NCI-H1092 (cell line): ENCODE measurements around the gene AHCYL2.
"Not testable (repeated sequence)": the region's sequence is repeated elsewhere in the genome, so short reads cannot be mapped to it uniquely, and the experiment has no call there.

Experiments used
- DNase-seq: peaks from one replicate; lab custom pipeline; 2025; lab: John Stamatoyannopoulos, UW

AHCYL2 gene

DNA sequence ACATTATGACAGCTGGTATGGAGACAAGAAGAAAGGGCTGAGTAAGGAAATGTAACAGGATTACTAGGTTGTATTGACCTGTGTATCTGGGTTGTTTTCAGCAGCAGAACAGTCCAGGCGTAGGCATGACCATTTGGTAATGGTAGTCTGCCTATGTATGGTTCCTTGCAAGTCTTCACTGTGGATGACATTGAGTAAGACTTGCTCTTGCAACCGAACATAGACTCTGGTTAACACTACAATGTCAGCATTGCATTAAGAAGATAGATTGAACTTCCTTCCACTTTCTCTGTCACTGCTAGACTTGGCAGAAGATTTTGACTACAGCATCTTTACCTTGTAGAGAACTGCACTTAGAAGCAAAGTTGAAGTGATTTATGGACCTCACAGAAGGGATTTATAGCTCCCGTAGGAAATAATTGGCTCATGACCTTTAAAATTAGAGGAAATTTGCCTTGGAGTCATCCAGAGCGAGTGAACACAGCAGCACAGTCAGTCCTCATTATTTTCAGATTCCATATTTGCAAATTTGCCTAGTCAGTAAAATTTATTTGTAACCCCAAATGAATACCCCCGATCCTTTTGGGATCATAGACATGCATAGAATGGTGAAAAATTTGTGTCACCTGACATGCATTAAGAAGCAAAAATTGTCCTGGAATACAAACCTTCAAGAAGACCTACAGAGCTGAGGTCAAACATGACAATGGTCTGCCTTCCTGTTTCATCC, 129.8 kb downstream of the AHCYL2 start:
- DNase-seq: no peak

DNA sequence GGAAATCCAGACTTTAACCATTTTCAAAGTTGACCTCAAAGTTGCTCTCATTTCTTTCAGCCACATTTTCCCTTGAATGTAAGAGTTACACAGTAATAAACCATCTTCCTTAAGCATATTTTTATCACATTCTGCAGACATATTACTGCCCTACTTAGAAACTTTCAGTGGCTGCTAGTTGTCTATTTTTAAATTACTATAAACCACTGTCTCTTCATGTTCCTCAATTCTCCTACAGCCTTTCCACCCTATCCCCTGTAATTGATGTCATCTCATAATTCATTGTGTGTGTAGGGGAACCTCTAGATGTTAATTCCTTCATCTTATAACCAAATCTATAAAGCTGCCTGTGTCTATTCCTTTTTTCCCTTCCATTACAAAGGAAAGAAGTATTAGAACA, 131.3 kb downstream of the AHCYL2 start:
- no peak for DNase-seq

DNA sequence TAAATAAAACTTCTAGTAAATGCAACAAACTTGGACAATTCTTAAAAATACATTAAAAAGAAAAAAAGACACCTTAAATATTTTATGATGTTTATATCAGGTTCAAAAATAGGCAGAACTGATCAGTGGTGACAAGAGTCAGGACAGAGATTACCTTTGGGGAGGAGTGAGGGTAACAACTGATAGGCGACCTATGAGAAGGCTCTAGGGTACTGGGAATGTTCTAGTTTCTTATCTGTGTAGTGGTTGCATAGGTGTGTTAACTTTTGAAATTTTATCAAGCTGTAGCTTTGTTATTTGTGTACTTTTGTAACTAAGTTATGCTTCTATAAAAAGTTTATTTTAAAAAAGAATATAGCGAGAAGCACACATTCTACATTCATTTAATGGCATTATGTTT, 134.3 kb downstream of the AHCYL2 start:
- DNase-seq: no peak

DNA sequence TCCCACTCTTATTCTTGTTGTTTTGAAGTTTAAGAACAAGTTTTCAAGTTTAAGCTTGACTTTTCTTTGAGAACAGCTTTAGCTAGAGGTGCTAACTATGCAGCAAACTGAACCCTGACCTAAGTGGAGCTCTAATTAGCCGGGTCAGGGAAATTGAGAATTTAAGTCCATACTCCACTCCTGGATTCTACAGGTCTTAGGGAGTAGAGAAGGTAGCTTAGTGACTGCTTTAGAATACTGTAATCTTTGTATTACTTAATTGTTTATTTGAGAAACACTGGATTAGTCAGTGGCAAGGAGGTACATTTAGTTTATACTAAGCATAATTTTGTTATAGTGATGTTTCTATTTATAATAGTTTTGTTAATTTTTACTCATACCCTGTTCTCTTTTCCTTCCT, 134.8 kb downstream of the AHCYL2 start:
- no peak for DNase-seq

DNA sequence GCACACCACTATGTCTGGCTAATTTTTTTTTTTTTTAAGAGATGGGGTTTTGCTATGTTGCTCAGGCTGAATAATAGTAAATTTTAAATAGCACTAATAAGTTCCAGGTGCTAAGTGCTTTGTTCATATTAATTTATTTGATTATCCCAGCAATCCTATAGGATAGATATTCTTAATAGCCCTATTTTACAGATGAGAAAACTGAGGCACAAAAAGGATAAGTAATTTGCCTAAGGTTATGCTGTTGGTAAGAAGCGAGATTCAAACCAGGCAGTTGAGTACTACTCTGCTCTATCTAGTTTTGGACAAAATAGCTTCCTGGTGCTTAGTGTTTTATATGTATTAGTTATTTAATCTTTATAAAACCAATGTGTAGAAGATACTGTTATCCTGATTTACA, 136.9 kb downstream of the AHCYL2 start:
- no peak for DNase-seq

DNA sequence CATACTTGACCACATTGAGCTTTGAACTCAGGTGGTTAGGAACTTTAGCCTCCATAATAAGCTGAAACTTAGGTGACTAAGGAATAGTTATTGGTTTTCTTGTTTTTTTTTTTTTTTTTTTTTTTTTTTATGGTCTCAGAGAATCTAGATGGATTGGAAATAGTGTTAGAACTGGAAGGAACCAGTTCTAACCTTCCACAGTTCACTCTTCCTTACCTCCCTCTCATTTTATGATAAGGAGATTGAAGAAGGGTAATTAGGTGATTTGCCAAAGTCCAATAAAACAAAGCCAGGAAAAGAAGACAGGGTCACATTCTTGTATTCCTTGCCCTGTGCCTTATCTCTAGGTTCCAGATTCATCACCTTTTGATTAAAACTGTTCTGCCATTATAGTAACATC, 137.7 kb downstream of the AHCYL2 start:
- no peak for DNase-seq

DNA sequence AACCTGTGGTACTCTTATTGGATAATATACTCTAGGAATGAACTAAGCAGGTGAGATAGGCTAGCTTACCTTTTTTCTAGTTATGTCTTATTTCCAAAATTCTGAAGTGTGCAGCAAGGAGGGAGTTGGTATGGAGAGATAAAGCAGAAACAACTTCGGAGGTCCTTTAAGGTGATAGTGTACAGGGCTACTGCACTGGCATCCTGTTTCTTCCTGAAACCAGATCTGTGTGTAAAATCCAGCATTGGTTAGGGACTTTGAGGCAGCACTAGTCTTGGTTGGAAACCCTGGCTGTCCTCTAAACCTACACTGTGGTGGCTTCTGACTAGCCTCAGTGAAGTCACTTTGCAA, 142.5 kb downstream of the AHCYL2 start:
- DNase-seq: no peak

DNA sequence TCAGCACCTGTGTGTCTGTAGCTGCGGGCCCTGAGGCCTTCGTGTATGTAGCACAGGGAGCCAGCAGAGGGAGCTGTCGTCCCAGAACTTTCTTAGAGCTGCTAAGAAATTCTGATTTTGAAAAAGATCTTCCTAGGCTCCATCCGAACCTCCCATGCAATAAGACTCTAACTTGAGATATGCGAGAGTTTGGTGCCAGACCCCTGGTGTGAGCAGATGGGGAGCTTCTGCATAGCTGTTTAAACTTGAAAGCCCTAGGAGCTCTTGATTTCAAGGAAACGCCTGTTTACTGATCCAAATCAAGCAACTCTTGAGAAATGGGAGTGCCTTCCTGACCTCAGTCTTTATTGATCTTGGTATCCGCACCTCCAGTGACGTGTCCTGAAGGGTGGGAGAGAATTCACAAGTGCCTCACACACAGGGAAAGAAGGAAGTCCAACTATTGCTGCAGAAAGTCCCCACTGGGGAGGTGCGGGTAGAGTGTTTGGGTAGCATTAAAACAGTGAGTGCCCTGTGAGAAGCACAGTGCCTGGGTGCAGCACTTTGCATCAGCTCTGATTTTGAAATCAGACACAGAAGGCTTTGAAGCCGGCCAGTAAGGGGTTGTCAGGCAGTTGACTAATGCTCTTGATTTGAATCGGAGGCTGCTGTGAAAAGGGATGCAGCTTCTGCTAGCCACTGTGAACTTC, 143.0 kb downstream of the AHCYL2 start:
- peak; percentile 65 for DNase-seq

DNA sequence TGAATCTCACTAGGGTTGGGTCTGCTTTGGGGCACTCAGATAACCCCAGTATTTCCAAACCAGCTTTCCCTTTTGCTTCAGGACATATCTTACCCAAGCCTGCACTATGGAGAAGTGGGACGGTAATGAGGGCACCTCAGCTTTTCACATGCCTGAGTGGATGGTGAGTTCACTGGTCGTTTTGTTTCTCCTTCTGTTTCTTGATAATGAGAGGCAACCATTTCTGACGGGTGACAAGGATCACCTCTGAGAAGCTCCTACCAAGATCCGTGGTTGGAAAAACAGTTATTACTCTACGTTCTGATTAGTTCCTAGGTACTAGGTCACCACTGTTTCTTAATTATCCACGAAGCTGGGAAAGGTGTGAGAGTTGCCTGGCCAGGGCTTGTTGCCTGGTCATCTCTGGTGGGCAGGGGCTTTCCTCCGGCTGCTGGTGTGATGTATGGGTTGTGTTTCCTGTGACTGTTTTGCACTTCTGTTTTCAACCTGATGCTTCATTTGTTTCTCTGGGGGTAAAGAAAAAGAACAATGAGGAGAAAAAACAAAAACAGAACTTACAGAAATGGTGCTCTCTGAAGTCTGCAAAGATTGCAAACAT, 143.7 kb downstream of the AHCYL2 start:
- DNase-seq: no peak

DNA sequence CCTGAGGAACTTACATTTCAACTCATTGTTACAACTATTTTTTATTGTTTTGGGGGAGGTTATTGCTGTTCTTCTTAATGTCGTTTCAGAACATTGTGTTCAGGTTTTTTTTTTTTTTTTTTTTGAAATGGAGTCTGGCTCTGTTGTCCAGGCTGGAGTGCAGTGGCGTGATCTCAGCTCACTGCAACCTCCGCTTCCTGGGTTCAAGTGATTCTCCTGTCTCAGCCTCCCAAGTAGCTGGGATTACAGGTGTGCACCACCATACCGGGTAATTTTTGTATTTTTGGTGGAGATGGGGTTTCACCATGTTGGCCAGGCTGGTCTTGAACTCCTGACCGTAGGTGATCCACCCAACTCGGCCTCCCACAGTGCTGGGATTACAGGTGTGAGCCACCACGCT, 144.6 kb downstream of the AHCYL2 start:
- DNase-seq: not testable (repeated sequence)

DNA sequence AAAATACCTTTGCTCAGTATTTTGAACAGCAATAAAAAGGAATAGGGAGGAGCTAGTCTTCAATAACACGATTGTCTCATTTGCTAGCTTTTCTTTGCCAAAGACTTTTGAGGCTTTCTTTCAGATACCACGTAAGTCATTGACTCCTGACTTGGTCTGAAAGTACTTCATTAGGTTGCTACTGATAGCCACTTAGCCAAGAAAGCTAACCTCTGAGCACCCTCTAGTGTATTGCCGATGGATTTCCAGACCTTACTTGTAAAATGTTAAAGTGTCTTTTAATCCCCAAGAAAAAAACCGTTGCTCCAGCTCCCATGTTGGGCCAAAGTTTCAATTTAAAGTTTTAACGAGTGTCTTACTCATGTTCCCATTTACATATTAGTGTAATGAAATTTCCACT, 146.0 kb downstream of the AHCYL2 start:
- no peak for DNase-seq

DNA sequence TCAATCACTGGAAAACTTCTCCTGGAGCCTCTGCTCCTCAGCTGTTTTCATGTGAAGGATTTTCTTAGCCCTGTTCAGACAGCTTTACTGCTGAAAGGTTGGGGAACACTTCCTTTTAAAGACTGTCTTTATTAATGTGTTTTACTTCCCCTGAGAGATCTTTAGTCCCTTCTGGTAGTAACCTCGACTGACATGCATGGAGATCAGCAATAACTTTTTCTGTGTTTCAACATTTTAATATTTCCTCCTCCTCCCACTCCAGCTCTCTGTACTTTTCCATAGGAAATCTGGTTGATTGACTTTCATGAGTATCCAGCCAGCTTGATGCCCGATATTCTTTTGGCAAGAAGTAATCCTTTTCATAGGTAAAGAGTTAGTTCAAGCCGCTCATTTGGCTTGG, 146.7 kb downstream of the AHCYL2 start:
- no peak for DNase-seq

DNA sequence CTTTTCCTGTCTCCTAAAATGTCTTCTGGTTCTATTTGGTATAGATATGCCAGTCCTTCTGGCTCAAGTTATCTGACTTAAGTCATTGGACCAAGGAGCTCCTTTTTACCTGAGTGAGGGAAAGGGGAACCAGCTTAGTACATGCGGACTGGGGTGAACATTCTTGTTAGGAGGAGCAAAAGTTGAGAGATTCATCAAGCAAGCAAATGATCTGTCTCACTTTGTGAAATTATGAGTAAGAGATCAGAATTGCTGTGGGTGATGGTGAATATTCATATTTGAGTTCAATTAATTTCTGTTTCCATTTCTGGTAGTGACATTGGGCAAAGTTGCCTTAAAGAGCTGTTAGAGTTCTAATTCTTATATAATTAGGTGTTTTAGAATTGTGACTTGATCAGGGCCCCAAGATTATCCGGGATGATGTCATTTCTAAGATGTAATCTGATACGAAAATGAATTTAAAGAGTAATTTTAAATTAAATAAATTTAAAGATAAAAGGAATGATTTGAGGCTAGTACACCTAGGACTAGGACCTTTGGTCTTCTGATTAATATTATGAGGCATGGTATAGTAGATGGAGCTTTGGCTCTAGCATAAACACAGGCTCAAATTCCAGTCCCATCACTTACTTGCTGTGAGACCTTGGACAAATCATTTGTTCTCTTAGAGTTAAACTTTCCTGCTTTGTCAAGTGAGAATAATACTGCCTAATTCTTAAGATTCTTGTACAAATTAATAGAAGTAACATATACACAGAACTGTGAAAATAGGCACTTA, 149.0 kb downstream of the AHCYL2 start:
- no peak for DNase-seq

DNA sequence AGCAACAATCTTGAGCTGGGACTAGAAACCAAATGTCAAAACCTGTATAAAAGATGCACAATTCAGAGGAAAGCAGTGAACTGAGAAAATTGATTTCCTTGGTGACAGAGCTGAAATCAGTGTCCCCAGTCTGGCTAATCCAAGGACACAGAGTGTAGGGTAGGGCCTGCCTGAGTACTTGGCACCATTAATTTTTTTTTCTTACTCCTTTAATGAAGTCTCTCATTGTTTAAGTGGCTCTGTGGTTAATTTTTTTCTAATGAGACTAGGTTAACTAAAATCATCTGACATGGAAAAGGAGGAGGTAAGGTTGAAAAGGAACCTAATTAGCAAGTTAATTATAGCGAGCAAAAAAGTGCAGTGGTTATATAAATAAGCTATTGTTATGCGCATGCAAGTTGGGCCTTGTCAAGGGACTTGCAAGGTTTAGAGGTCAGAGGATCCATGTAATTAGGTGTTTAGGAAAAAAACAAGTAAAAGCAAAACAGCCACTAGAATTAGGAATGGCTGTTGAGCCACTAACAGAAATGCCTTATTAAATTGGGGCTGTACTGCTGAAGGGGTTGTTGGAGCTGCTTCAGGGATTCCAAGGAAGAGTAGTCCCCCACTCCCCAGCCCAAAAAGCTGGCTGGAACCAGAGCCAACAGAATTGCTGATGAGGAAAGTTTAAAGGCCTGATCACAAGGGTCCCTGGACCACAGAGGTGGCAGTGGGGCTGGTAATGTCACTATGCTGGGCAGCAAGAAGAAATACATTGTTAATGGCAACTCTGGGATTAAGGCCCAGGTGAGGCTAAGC, 150.5 kb downstream of the AHCYL2 start:
- DNase-seq: no peak

DNA sequence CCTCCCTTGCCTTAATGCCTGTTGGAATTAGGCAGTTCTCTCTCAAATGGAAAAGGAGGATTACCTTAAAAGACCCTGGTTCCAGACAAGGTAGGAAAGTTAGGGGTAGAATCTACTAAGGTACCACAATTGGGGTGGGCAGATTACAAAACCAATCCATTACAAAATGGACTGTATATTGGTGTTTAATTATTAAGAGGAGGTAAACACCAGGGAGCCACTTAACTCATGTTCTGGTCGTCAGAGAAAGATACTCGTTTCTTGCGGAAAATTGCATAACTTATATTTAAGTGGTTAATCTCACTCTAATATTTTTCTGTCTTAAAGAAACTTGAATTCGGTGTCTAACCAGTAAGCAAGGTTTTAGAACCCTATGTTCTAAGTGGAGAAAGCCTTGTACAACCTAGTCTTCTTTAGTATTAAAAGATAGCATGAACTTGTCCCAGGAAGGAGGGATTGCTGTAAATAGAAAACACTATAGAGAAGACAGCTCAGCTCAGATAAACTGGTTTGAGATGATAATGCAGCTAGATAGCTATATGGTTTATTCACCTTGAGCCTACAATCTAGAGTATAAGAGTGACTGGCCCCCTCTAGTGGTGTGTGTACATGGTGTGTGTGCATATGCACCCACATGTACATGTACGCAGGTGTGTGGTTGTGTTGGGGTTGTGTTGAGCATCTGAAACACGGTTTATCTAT, 151.4 kb downstream of the AHCYL2 start:
- peak; percentile 4 for DNase-seq

DNA sequence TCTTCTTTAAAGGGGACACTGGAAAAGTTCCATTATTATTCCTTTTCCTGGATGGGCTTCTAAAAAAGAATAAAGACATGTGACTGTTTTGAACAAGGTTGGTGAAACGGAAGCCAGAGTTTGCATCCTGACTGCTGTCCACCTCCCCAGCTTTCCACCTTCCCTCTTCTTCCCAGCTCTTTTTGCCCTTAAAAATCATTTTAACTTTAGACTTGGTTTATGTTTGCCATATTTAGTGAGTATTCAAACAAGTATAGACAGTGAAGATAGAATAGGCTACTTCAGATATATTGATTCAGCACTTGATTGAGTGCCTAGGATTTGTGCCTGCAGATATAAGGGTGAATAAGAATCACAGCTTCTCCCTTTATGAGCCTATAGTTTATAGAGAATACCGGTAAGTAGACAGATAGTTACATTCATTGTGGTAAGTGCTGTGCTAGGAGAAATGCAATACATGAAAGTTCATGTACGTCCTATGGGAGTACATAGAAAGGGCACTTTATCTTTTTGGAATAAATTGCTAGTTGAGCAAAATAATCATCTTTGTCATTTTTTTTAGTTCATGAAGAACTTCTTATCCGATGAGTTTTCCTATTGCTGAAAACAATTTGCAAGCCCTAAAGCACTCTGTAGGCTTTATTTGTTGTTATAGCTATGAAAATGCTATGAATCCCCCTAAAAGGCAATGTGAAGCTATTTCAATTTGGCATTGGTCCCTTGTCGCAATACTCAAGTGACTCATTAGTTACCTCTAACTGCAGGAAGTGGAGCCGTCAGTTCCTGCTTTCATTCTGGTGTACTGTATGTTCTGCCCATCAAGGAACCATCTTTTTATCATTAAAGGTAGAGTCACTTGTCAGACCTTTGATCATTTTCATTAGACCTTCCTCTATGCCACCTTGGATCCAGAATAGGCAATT, 152.2 kb downstream of the AHCYL2 start:
- DNase-seq: no peak

DNA sequence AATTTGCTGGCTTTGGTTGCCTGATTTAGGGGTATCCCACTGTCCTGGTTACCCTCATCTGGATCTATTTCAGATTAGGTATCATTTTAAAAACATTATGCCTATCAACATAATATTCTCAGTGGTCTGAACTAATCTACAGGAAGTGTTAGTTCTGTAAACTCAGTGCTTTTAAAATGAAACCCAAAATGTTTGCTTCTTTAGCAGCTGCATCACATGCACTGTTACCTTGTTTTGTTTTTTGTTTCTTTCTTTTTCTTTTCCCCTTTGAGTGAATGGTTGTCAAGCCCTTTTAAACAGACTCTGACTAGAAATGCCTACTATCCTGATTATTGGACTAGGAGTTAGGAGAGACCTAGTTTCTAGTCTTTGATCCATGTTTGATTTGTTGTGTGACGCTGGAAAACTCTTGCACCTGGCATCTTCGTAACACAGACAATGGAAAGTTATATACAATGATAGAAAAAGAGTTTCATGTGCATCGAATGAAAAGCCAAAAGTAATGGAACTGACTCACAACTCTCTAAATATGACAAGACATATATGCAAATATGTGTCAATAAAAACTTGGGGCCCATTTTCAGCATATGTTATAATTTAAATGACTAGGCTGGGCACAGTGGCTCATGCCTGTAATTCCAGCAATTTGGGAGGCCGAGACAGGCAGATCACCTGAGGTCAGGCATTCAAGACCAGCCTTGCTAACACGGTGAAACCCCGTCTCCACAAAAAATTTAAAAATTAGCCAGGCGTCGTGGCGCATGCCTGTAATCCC, 157.1 kb downstream of the AHCYL2 start:
- no peak for DNase-seq

DNA sequence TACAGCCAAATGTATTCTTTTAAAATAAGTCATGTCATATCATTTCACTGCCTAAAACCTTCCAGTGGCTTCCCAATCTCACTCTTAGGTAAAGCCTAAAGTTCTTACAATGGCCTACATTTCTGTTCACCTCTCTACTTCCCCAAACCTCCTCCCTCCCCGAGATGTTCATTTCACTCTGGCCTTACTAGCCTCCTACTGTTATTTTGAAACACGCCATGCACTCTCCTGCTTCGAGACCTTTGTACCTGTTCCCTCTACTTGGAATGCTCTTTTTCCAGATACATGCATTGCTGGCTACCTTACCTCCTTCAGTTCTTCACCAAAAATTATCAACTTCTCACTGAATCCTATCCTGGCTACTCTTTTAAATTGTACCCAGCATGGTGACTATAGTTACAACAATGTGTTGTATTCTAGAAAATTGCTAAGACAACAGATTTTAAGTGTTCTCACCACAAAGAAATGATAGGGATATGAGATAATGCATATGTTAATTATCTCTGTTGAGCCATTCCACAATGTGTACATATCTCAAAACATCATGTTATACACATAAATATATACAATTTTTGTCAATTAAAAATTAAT, 158.8 kb downstream of the AHCYL2 start:
- no peak for DNase-seq

DNA sequence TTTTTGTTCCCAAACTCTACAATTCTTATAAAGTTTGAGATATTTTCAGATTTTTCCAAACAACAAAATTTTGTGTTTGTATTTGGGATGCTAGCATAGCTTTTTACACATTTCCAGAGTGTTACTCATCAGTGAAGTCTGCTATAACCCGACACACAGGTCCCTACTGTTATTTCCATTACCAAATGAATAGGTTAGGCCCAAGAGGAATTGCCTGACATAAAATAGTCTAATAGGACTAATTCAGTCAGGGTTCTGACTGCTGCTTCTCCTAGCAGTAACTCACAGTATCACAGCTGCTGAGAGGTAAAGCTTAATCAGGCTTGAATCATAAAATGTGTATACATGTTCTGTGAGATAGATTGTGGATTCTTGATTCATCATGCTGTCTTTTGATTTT, 160.3 kb downstream of the AHCYL2 start:
- DNase-seq: no peak
